ENCODE results near the gene LENG8.
"Not testable (repeated sequence)": the region's sequence is repeated elsewhere in the genome, so short reads cannot be mapped to it uniquely, and the experiment has no call there.

Gene LENG8

DNA sequence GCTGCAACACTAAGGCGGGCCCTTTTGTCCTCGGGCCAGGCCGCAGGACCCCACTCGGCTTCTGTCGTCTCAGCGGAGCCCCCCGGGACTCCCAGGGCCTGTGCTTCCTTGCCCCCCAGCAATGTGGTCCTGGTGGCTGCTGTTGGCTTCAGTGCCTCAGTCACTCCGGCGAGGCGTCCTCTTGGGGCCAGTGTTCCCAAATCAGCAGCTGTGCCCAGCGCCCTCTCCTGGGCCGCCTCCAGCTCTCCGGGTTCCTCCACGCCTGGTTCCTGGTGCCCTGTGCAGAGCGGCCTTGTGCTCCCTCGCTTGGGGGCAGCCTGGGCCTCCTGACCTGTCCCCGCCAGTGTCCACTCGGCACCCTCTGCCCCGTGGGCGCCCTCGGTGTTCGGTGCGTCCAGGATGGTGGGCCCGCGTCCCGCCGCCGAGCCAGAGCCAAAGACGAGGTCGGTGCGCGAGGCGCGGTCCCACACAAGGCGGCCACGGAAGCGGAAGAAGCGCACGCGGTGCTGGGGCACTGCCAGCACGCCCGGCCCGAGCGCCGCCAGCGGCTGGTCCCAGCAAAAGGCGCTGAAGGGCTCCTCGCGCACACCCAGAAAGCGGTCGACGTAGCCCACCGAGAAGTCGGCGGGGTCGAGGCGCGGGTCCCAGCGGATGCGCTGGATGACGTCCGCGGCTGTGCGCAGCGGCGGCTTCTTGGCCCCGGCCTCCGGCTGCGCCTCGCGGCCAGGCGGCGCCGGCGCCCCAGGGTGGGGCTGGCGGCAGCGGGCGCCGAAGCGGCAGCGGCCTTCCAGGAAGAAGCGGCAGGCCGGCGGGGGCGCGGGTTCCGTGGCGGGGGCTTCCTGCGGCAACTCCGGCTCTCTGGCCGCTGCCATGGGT, 13.9 kb downstream of the LENG8 start:
- peak; percentile 33 for DNase-seq

DNA sequence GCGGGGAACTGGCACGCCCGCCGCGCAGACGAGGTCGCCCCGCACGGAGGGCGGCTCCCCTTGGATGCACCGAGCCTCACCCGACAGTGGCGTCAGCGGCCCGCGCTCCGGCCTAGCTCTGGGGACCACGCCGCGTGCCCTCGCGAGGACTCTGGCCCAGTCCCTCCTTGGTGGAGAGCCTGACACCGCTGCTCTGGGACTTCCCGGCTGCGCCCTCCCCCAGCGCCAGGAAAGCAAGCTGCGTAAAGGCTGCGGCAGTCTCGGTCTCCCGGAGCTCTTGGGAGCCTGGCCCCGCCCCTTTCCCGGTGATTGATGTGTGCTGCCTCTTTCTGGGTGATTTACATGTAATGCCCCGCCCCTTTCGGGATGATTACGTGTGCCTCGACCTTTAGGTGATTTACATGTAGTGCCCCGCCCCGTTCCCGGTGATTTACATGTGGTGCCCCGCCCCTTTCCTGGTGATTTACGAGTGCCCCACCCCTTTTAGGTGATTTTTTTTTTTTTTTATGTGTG, 14.6 kb downstream of the LENG8 start, which contains the start of gene LENG9:
Gene LENG9 (minus strand): TSS at position 248 of the 513 bp plus-strand sequence. CDS start 252 bp downstream, outside the sequence.
- peak; percentile 76 for DNase-seq

DNA sequence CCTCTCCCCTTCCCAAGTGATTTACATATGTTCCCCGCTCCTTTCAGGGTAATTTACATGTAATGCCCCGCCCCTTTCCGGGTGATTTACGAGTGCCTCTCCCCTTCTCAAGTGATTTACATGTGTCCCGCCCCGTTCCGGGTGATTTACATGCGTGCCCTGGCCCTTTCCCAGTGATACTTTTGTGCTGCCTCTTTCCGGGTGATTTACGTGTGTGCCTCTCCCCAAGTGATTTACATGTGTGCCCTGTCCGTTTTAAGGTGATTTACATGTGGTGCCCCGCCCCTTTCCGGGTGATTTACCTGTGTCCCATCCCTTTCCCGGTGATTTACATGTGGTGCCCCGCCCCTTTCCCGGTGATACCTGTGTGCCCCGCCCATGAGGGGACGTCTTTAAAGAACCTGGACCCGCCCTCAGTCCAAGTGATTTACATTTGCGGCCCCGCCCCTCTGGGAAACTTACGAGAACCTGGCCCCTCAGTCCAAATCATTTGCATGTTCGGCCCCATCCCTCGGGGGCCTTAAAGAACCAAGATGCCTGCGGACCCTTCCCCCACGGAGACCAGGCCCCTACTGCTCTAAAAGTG, 15.1 kb downstream of the LENG8 start:
- DNase-seq, result no peak

DNA sequence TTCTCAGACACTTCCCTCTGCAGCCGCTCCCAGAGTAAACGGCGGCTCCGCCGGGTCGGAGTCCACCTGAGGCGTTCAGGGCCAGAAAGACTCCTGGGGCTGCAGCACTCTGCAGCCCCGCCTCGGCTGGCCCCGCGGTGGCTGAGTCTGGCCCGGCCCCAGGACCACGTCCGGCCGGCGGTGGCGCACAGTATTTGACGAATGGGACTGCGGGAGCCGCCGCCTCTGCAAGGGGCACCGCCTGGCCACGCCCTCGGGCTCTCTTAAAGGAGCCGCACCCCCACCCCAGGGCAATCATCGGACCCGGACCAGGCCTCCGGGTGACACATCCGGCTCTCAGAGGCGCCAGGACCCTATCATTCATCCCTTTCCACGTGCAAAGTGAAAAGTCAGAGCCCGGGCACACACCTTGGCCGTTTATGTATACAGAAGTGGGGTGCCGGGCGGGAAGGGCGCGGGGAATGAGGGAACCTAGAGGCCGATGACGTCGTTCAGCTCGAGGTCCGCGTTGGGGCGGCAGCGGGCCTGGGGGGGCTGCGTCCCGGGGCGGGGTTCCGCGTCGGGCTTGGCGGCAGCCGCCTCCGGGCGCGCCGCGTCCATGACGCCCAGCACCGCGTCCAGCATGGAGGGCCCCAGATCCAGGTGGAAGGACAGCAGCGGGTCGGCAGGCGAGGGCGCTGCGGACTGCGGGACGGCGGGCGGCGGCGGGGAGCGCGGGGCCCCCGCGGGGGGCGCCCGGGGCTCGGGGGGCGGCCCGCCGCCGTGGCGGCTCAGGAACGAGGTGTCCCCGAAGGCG, 15.8 kb downstream of the LENG8 start:
- peak; percentile 49 for DNase-seq

DNA sequence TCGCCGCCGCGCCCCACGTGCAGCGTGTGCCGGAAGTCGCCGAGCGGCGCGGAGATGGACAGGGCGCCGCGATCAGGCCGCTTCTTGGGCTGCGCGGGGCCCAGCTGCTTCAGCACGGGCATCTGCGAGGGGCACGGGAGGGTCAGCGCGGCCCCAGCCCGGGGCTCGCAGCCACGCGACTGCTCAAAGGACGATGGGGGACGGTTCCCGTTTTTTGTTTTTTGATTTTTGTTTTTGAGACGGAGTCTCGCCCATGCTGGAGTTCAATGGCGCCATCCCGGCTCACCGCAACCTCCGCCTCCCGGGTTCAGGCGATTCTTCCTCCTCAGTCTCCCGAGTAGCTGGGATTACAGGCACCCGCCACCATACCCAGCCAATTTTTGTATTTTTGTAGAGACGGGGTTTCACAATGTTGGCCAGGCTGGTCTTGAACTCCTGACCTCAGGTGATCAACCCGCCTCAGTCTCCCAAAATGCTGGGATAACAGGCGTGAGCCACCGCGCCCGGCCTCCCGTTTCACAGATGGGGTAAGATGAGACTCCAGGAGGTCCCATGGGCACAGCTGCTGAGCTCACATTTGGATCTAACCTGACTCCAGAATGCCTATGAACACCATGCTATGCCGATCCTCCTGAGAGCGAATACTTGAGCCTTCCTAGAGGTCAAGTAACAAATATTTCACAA, 16.6 kb downstream of the LENG8 start:
- DNase-seq, result no peak

DNA sequence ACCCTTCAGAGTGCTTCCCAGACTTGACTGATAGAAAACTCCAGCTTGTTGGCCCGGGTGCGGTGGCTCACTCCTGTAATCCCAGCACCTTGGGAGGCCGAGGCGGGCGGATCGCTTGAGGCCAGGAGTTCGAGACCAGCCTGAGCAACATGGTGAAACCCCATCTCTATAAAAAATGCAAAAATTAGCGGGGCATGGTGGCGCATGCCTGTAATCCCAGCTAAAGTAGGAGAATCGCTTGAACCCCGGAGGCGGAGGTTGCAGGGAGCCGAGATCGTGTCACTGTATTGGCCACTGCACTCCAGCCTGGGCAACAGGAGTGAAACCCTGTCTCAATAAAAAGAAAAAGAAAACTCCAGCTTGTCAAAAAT, 17.1 kb downstream of the LENG8 start:
- DNase-seq, result not testable (repeated sequence)

DNA sequence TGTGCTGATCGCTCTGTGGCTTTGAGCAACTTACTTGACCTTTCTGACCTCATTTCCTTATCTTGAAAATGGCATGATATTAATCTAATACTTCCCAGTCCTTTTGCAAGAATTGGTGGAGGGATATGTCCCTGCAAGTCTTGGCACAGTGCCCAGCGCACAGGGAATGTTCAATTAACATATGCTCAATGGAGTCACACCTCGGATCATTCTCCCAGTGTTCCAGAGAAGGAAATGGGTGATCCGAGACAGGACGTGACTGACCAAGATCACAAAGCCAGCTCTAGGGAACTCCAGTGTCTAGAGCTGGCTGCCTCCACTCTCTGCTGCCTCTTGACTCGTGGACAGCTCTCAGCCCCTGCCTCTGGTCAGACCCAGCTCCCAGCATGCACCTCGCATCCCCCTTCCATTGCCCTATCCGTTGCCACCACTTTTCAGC, 20.5 kb downstream of the LENG8 start:
- DNase-seq, result no peak

DNA sequence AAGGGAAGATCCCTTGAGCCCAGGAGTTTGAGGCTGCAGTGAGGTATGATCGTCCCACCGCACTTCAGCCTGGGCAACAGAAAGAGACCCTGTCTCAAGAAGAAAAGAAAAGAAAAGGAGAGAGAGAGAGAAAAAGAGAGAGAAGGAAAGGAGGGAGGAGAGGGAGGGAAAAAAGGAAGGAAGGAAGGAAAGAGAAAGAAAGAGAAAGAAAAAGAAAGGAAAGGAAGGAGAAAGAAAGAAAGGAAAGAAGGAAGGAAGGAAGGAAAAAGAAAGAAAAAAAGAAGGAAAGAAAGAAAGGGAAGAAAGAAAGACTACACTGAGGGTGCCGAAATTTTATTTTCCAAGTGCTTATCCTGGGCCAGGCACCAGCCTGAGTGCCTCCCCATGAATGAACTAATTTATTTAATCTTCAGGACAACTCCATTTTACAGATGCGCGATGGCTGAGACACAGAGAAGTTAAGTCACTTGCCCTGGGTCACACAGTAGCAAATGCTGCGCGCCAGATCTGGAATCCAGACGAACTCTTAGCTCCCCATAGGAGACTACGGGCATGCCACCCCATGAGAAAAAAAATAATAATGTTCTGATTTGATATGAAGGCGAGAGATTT, 21.4 kb downstream of the LENG8 start:
- no peak for DNase-seq

DNA sequence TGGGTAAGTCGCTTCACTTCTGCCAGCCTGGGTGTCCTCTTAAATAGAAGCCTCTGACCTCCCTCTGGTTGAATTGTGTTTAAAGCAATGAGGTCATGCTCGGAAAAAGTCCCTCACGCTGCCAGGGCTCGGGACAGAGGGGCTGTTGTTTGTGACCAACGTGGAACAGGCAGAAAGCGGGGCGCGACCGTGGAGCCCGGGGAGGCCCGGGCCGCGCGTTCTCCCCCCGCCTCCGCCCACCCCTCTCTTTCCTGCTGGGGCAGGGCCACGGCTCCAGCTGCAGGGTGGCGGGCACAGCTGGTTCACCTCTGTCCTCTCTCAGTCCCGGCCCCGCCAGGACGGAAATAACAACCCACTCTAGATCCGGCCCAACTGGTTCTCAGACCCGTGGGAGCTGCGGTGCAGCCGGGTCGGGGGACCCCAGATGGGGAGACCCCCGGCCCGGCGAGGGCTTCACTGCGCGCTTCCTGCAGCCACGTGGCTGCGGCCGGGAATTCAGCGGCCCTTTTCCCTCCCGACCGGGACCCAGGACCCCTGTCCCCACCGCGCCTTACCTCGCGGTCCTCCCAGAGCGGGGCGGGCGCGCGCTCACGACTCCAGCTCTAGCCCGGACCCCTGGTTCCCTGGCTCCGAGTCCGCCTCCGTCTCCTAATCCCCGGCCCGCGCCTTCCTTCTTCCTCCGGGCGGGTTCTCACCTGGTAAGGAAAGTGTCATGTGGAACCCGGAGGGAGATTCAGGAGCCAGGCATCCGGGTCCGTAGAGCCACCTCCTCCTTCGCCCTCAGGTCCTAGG, 22.2 kb downstream of the LENG8 start:
- no peak for DNase-seq

DNA sequence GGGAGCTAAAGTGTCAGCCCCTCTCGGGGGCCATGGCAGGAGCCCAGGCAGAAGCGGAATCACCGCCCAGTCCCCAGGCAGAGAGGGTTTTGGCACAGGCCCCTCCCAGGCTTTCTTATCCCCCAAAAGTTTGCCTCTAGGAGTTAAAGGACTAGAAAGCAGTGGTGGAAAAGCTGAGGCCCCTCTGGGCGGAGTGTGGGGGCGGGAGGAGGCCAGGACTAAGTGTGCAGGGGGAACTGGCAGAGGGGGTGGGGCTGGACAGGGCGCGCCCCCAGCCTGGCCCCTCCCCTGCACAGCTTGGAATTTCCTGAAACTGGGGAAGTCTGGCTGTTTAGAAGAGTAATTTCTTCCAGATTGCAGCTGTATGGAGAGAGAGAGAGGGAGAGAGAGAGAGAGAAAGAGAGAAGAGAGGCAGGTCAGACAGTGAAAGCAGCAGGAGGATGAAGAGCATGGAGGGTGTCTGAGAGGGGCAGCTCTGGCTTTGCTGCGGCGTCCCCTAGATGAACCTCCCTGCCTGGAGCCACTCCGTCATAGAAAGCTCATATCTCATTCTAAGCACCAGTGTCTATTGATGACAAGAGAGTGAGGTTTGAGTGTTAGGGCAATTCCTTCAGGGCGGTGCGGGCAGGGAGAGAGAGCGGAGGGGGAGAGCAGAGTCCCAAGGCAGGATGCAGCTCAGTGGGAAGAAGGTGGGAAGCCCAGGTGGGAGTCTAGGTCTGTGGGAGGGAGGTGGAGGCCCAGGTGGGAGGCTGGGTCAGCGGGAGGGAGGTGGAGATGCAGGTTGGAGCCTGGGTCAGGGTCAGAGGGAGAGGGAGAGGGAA, 24.3 kb downstream of the LENG8 start, which contains the start of gene CDC42EP5:
Gene CDC42EP5 (minus strand): TSS at position 226 of the 821 bp plus-strand sequence. CDS start 7,749 bp downstream, outside the sequence.
- no peak for DNase-seq

DNA sequence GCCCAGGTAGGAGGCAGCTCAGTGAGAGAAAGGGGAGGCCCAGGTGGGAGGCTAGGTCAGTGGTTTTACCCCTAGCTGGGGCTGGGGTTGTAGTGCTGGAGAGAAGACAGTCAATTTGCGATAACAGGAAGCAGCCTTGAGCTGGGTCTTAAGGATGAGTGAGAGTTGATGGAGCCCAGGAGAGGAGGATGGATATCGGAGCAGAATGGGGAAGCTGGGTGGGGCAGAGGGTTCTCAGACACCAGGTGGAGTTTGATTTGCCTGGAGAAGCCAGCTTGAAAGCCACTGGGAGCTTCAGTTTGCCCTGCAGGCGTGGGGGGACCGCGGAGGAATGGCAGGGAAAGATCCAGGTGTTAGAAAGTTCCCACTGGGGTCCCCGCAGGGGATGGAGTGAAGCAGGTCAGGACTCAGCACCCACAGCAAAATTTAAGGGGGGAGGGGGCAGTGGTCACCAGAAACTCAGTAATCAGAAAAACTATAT, 24.9 kb downstream of the LENG8 start:
- DNase-seq, result no peak

DNA sequence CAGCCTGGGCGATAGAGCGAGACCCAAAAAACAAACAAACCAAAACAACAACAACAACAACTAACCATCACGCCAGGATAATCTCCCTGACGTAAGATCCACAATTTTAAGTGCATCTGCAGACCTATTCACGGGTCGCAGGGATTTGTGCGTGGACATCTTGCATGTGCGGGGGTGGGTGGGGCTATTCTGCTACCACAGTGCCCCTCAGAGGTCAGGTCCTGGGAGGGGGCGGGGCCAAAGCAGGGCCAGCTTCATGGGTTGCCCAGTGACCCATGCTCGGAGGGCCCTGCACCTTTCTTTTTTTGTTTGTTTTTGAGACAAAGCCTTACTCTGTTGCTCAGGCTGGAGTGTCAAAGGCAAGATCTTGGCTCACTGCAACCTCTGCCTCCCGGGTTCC, 26.7 kb downstream of the LENG8 start:
- no peak for DNase-seq

DNA sequence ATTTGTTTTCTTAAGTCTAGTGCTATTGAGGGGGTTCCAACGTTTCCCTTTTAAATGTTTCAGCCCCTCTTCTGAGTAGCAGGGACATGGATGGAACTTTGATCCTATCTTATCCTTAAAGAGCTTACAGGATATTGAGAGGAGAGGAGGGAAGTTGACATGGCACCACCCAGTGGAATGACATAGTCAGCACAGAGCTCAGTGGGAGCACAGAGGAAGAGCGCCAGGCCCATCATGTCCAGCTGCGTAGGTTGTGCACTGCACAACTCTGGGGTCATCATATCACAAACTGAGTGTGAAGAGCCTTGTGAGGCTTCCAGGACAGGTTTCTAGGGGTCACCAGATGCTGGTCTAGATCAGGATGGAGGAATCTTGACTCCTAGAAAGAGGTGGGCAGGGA, 28.7 kb downstream of the LENG8 start:
- DNase-seq, result no peak

DNA sequence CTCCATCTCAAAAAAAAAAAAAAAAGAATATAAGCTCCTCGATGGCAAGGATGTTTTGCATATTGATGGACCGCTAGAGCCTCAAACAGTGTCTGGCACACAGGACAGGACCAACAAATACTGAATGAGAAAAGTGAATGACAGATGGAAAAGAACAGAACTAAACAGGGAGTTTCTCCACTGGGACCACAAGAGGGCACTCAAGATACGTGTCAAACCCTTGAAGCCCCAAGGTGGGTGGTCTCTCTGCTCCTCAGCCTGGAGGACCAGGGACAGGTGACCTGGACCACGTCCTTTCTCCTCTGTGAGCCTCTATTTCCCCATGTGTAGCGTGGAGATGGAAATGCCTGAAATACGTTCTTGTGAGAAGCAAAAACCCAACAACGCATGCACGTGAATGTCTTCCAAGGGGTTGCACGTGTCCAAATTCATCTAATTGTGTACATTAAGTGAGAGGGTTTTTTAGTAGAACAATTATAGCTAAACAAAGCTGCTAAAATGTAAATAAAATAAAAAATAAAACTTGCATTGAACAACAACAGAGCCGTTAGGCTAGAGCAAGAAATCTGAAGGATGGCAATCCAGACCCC, 29.8 kb downstream of the LENG8 start:
- no peak for DNase-seq

DNA sequence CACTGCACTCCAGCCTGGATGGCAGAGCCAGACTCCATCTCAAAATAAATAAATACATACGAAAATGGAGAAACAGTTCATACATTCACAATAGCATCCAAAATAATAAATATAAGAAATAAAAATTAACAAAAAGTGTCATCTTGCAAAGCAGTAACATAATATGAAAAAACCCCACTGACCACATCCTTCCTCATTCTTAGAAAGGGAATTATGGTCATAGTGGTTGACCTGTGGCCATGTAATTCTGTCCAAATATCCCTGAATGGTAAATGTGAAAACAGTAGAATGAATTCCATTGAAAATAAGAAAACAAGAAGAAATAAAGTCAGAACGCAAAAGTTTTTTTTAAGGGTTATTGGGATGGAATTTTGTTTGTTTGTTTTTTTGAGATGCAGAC, 31.1 kb downstream of the LENG8 start:
- DNase-seq, result no peak

DNA sequence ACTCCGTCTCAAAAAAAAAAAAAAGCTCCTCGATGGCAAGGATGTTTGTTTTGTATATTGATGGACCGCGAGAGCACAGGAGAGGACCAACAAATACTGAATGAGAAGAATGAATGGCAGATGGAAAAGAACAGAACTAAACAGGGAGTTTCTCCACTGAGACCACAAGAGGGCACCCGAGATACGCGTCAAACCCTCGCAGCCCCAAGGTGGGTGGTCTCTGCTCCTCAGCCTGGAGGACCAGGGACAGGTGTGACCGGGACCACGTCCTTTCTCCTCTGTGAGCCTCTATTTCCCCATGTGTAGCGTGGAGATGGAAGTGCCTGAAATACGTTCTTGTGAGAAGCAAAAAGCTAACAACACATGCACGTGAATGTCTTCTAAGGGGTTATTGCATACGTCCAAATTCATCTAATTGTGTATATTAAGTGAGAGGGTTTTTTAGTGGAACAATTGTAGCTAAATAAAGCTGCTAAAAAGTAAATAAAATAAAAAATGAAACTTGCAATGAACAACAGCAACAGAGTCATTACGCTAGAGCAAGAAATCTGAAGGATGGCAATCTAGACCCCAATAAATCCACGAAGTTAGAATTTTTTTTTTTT, 32.4 kb downstream of the LENG8 start:
- DNase-seq, result no peak

DNA sequence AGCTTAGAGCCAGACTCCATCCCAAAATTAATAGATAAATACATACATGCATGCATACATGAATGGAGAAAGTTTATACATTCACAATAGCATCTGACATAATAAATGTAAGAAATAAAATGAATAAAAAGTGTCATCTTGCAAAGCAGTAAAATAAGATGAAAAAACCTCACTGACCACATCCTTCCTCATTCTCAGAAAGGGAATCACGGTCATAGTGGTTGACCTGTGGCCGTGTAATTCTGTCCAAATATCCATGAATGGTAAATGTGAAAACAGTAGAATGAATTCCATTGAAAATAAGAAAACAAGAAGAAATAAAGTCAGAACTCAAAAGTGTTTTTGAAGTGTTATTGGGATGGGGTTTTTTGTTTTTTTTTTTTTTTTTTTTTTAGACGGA, 33.9 kb downstream of the LENG8 start:
- no peak for DNase-seq

DNA sequence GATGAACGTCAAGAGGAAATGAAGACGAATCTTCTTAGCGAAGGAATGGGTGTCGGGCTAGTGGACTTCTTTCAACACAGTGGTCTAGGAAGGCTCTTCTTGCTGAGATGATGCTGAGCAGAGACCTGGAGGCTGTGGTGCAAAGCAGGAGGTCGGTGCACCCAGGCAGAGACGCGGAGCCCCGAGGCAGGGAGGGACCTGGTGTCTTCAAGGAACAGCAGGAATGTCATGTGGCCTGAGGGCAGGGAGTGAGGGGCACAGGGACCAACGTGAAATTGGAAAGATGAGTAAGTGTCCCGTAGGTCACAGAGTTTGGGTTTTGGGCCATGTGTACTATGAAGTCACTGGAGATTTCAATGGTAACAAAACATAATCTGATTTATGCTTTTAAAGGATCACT, 35.5 kb downstream of the LENG8 start:
- no peak for DNase-seq

DNA sequence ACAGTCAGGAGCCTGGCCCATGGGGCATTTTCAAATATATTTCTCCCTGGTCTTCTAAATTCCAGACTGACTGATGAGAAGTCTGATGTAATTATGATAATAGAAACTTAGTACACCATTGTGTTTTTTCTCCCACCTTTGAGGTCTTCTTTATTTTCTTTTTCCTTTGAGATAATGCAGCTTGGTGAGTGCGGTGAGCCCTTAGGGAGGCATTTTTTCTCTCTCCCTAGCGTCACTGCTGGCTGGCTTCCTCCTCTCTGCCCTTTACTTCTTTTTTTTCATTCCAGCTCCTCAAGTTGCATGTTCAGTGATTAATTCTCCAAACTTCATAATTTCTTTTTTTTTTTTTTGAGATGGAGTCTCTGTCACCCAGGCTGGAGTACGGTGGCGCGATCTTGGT, 36.9 kb downstream of the LENG8 start:
- DNase-seq, result no peak
